ENCODE data around the gene MYLK.

DNA sequence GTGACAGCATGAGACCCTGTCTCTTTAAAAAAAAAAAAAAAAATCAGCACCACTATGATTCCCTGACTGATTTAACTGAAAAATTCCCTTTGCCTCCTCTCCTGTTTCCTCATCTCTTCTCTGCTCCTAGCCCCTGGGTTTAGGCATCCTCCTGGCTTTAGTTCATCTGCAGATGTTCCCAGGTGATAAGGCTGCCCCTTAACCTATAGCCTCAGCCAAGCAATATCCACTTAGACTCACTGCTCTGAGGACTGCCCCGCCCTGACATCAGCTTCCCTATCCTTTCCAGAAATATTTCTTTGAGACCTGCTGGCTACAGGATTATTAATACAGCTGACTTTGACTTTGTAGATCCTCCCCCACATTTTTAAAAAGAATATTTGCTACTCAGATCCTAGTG, 259.8 kb downstream of the MYLK start:
- TF ChIP-seq POLR2A (IDR thresholded peaks at IDR 0.05) (no peak), POLR2AphosphoS5 (IDR thresholded peaks at IDR 0.05) (no peak)

Measured in suprapubic skin (tissue), 4 donors.